HG02943 (cell line): ENCODE data around the gene CAB39L.
"Not testable (repeated sequence)": the region's sequence is repeated elsewhere in the genome, so short reads cannot be mapped to it uniquely, and the experiment has no call there.

Source experiments
- ATAC-seq: cut with Tn5 transposase; IDR thresholded peaks from one replicate; pipeline ENCODE4 v1.9.1; 2021; ENCODE audit warnings: mild to moderate bottlenecking, low read depth, moderate library complexity; ENCODE audit not compliant: unreplicated experiment

Gene CAB39L

DNA sequence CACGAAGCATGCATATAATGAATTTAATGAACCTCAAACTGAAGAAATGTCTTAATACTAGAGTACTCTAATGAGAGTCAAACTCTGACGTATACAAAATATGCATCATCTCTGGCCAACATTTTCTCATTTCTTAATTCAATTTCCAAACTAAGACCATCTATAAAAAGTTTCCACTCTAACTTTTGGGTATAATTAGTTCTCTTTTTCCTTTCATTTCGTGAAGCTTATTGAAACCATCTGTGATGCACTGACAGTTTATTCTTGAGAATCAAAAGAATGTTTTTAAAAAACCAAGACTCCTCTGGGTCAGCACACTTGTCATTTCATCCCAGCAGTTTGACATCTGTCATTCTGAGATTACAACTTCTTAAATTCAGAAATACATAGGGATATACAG lies 90.0 kb downstream of the CAB39L start:
- ATAC-seq, result no peak

DNA sequence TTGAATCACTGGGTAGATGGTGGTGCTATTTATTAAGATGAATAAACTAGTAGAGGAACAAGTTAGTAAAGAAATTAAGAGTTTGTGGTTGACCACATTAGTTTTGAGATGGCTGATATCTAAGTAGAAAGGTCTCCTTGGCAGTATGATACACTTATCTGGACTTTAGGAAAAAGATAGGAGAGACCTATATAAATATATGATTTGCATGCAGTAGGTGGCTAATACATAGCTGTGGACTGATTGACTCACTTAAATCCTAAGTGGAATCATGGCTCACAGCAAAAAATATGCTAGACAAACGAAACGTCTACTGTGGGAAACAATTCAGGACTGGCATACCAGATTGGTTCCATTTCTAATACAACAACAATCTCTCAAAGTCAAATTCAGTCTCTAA lies 92.0 kb downstream of the CAB39L start:
- no peak for ATAC-seq

DNA sequence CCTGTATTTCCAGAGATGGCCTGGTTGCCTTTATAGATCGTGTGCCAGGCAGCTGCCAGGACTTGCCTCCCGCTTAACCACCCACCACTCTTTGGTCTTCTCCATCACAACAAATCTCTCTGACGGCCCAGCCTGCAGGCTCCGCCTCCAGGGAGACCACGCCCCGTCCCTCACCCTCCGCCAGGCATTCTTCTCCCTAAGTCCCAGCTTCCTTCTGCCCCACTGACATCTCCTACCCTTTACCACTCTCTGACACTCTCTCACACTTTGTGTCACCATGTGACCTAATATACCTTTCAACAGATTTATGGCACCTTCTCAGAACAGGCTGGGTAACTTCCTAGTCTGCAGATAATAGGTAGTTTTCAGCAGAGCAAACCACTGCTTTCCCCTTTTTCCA lies 95.1 kb downstream of the CAB39L start:
- no peak for ATAC-seq

DNA sequence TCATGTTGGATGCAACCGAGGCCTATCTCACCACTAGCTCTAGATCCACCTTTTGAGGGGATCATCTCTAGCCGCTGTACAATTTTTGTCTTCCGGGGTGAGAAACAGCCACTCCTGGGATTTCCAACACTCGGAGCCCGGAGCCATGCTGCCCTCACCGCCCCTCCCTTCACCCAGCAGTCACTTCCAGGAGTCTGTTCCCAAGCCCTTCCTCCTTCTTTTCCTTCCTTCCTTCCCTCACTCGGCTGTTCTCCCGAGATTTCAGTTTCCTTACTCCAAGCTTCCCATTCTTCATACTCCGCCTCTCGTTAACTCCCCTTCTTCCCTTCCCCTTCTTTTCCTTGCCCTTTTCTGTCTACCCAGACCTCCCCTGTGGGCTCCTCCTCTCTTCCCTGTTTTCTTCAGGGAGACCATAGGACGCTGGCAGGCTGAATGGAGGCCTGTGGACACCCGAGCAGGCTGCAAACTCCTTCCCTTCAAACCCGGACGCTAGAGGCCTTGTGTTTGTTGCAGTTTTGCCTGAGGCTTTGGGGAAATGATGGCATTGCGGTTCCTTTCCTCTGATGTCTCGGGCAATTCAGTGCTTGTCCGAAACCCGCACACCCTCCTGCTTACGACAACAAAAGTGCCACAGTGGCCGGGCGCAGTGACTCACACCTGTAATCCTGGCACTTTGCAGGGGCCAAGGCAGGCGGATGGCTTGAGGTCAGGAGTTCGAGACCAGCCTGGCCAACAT lies 96.0 kb downstream of the CAB39L start:
- ATAC-seq, result no peak

DNA sequence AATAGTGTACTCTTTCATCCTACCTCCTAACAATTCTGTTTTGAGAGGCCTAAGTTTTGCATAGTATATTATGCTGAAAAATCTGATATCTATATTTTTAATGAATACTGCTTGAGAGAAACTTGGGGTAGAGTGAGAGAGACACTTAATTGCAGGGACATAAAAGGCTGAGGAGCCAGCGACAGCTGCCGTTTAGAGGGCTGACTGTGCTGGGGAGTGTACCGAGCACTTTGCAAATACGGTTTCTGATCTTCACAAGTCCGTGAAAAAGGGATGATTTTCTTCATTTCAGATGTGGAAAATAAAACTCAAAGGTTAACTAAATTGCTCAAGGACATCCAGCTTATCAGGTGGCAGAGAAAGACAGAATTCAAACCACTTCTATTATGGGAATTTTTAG lies 97.4 kb downstream of the CAB39L start:
- ATAC-seq, result no peak

DNA sequence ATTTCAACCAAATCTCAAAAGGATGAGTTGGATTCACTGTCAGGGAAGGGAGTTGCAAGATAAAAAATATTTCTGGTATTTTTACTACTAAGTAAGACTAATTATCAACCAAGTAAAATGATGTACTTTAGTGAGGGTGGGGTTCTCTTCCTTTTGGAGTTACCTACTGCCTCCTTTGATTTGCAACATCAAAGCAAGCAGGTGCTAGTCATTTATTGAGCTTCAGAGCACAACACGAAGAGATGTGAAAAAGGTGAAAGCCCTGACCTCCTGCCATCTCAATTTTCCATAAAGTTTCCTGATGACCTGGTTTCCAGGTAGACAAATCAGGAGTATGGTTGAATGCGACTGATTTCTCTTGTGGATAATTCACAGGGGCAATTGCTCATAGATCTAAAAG lies 100.1 kb downstream of the CAB39L start:
- no peak for ATAC-seq

DNA sequence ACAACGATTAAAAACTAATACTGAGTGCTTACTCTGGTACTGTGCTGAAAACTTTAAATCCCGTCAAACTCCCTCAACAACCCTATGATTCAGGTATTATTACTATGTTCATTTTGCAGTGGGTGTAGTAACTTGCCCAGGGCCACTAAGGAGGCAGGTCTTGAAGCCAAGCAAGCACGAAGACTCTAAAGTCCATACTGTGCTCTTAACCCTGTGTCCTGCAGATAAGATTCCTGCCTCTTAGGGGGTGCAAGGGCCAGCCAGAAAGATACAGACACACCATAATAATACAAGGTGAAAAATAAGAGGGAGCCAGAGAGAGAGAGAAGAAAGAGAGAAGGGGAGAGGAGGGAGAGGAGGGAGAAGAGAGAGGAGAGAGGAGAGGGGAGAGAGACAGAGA lies 100.6 kb downstream of the CAB39L start:
- no peak for ATAC-seq

DNA sequence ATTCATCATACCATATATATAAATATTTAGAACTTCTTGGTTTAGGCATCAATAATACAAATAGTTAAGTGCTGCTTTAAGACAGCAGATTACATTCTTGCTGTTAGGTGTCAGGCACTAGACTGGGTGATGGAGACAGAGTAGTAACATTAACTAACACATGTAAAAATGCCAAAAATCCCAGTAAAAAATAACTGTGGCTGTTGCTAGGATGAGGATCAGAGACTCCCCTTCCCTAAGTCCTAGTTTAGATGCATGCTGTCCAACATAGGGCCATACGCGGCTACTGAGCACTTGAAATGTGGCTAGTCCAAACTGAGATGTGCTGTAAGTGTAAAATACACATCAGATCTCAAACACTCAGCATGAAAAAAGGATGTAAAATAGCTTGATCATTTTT lies 101.4 kb downstream of the CAB39L start:
- ATAC-seq, result no peak

DNA sequence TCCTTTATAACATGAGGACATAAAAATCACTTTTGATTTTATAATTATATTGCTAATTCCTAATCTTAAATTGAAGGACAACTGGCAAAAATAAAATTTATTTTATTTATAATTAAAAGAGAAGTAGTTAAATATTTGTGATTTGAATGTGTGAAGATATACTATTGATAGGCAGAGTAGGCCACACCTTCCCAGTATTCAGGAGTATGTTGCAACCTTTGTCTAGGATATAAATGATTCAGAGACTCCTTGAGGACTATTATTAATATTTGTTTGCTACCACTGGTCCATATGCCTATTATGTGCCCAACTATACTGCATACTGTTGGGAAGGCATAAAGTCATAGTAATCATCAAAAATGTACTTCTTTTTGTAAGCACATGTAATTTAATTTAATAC lies 101.9 kb downstream of the CAB39L start:
- no peak for ATAC-seq

DNA sequence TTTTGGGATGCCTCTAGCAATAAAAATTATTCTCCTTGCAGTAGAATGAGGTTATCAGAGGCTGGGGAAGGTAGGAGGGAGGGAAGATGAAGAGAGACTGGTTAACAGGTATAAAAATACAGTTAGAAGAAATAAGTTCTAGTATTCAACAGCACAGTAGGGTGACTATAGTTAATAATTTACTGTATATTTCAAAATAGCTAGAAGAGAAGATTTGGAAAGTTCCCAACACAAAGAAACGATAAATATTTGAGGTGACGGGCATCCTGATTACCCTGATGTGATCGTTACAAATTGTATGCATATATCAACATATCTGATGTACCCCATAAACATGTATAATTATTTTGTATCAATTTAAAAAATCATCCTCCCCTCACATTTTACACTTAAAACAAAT lies 102.3 kb downstream of the CAB39L start:
- ATAC-seq, result no peak

DNA sequence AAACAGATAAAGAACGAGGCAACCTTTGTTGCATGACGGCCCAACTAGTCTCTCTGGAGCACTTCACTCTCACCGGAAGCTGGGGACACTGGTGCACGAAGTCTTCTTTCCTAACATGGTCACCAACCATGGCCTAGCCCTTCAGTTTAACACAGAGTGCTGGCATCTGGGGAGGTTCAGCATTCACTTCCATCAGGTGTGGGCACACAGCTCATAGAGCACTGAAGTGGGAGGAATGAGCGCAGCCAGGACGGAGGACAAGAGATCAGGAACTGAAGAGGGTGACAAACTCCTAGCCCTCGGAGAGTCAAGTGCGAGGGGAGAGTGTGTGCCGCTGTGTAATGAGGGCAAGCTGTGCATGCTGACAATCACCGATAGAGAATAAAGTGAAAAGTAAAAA lies 103.7 kb downstream of the CAB39L start:
- ATAC-seq, result no peak

DNA sequence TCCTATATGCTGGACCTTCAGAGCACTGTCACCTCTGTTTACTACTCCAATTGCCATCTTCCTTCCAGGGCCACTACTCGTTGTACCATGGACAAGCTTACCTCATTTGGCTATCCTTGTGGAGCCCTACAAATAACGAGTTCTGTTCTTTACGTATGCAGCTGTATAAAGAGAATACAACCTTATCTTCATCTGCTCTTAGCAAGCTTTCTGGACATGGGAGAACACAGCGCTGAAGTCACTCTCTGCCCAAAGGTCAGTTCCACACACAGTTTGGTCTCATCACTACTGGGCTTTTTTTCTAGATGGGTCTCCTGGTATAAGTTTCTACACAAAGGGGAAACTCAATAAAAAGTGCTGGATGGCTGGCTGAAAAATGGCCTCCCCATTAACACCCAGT lies 107.2 kb downstream of the CAB39L start:
- ATAC-seq, result no peak

DNA sequence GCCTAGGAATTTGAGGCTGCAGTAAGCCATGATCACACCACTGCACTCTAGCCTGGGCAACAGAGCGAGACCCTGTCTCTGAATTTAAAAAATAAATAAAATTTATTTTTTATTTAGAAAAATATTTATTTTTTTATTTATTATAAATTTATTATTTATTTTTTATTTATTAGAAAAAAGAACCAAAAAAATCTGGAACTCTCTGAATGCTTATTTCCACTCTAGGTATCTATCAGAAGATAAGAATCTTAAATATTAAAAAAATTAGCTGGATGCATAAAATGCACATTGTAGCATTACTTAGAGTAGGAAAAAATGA lies 113.4 kb downstream of the CAB39L start:
- ATAC-seq, result no peak

DNA sequence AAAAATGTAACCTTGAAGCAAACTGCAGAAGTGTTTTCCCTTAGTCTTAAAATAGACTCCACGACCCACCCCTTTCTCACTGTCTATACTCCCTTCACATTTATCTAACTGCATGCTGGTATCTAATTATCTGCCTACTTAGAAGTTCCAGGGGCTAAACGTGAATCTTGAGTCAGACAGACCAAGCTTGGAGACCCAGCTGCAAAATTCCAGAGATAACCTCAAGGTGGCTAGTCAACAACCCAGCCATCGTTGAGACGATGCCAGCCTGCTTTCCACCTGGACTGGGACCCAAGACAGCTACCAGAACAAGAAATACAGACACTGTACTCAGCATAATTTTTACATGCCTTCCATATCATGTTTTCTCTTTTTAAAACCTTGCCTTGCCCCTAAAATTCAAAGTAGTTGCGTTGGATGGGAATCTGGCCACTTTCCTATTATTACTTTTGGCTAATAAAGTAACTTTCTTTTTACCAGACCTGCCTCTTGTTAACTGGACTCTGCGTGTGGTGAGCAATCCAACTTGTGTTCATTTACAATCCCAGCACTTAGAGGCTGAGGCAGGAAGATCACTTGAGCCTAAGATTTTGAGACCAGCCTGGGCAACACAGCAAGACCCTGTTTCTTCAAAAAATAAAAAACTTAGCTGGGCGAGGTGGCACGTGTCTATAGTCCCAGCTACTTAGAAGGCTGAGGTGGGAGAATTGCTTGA lies 113.9 kb downstream of the CAB39L start:
- no peak for ATAC-seq

DNA sequence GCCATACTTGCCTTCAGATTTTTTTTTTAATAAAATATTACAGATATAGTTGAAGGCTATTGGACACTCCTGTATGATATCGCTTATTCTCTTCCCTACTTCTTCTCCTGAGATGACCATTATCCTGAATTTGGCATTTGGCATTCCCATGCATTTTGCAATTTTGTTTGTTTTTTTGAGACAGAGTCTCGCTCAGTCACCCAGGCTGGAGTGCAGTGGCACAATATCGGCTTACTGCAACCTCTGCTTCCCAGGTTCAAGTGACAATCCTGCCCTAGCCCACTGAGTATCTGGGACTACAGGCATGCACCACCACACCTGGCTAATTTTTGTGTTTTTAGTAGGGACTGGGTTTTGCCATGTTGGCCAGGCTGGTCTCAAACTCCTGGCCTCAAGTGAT lies 116.7 kb downstream of the CAB39L start:
- ATAC-seq, result not testable (repeated sequence)

DNA sequence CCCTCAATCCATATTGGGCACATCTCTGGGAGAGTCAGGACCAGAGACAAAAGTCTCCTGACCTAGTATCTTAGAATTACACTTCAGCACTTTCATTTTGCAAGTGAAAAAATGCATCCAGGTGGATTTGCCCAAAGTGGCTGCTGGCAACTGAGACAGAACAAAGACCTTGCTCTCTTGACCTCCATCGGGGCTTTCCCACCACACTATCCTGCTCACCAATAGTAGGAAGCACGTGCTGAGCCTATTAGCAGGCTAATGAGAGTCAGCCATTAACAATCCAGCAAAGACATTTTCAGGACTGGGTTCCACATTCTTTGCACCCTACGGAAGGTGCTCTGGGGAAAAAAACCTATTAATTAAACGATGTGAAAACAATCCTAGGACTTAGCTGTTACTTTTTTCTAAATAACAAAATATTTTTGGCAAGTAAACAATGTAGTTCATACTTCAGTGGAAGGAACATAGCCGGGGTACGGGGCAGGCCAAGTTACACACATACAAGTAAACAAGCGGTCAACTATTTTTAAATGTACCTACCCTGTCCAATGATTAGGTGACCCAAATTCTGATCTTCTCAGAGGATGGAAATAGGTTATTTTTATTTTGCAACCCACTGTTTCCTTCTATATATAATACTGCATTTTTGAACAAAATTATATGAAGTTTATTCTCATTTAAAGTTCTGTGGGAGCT lies 117.5 kb downstream of the CAB39L start:
- ATAC-seq, result no peak

DNA sequence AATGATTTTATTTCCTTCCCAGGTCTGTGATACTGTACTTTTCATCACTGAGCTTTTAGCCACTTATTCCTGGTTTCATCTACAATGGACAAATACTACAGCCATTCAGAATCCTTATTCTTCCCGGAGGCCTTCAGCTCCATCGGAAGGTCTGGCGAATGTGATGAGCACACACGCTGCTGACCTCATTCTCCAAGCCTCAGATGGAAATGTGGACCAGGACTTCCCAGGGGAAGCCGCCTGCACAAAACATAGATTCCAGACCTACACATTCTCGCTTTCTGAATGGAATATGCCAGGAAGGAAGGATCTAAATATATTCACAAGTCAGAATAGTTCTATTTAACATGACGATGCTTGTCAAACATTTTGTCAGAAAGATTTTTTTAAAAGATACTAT lies 120.5 kb downstream of the CAB39L start:
- no peak for ATAC-seq

DNA sequence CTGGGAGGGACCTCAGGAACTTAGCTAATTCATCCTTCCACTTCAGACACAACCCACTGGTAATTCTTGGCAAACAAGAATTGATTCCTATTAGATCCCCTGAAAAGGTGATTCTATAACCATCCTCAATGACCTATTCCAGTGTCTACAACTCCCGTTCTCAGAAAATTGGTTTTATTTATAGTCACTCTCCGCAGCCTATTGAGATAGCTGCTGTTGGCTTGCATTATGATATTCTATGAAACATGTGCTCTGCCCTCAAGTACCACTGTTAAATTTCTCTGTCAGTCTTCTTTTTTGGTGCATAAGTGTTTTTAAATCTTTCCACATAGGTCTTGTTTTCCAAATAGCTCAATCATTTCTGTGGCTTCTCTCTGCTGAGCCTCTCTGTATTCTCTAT lies 121.2 kb downstream of the CAB39L start:
- no peak for ATAC-seq

DNA sequence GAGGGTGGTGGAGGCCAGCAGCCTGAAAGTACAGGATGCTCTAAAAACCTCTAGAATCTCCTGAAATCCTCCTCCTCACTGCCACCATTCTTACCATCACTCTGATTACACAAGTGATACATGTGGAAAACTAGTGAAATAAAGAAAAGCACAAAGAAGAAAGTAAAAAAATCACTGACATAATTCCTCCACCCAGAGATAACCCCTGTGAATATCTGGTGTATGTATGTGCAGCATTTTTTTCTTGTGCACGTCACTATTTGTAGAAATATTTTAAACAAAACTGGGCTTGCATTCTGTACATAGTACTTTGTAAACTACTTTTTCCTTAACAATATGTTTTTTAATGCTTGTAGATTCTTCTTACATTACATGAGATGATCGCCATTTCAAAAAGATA lies 122.9 kb downstream of the CAB39L start:
- no peak for ATAC-seq

DNA sequence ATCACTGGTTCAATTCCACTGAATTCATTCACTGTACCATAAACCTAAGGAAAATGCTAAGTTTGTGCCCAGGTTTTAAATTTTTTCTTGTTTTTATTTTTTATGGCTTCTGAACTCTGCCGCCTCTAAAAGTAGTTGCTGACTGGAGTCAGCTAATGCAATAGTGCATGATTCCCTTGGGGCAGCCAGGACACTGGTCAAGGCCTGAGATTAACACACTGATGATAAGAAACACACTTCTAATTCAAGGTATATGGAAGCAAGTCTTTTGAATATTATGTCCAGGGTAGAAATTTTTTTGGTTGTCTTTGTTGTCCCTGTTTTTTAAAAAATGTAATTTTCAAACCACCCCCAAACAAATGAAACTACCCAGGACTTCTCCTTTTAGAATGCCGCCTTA lies 123.9 kb downstream of the CAB39L start:
- no peak for ATAC-seq

DNA sequence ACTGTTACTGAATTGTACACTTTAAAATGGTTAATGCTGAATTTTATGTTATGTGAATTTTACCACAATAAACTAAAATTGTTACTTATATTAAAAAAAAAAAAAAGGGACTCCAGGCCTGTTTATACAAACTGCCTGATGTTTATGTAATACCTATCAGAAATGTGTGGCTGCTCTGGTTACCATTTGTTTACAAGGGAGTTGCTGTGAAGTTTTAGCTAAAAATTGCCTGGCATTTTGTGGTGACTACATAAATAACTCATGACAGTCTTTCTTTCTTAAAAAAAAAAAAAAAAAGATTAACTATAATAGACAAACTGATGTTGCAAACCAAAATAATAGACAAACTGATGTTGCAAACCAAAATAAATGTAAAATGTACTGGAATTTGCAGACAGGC lies 124.3 kb downstream of the CAB39L start:
- ATAC-seq, result no peak
